Cardiac fibroblast (primary cell): ENCODE results near the gene TDP2.
"Not testable (repeated sequence)": the region's sequence is repeated elsewhere in the genome, so short reads cannot be mapped to it uniquely, and the experiment has no call there.

ENCODE experiments used
- DNase-seq, 2 donors: peaks; one replicate each; pipeline versions ENCODE4 v3.0.0 to v3.0.0-alpha.2; 2010; ENCODE audit warnings: low read depth in 2 of 2
- H3K4me3 ChIP-seq, 2 donors: replicated peaks in 1 of 2; 1 replicate in 1 of 2; 2 replicates in 1 of 2; pipeline ENCODE4 v1.5.1; 2011; ENCODE audit warnings: low read depth in 2 of 2, low read length in 2 of 2, mild to moderate bottlenecking in 2 of 2, moderate library complexity in 1 of 2
- TF ChIP-seq, protein P1 (sequence below): IDR thresholded peaks from one replicate; pipeline ENCODE4 v1.5.1; 2011; ENCODE audit warnings: low read depth, mild to moderate bottlenecking, low read length, inconsistent platforms

Gene TDP2

DNA sequence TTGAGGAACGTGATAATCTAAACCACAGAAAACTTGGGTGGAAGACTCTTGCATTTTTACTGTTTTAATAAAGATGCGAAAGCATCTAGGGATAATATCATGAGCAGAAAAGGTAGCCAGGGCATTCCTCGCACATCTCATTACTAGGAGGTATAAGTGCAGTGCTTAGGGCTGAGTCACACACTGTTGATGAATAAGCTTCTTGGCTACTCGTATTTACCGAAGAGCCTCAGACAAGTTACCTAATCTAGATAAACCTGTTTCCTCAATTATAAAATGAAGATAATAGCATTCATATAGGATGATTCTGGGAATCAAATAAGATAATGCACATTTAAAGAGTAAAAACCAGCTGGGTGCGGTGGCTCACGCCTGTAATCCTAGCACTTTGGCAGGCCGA is 19.9 kb downstream of the TDP2 start:
- H3K4me3 ChIP-seq, result no peak overlapping the region
- TF ChIP-seq, protein P1, sequence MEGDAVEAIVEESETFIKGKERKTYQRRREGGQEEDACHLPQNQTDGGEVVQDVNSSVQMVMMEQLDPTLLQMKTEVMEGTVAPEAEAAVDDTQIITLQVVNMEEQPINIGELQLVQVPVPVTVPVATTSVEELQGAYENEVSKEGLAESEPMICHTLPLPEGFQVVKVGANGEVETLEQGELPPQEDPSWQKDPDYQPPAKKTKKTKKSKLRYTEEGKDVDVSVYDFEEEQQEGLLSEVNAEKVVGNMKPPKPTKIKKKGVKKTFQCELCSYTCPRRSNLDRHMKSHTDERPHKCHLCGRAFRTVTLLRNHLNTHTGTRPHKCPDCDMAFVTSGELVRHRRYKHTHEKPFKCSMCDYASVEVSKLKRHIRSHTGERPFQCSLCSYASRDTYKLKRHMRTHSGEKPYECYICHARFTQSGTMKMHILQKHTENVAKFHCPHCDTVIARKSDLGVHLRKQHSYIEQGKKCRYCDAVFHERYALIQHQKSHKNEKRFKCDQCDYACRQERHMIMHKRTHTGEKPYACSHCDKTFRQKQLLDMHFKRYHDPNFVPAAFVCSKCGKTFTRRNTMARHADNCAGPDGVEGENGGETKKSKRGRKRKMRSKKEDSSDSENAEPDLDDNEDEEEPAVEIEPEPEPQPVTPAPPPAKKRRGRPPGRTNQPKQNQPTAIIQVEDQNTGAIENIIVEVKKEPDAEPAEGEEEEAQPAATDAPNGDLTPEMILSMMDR, result no peak
- DNase-seq, result peak; percentile 20 to 53

DNA sequence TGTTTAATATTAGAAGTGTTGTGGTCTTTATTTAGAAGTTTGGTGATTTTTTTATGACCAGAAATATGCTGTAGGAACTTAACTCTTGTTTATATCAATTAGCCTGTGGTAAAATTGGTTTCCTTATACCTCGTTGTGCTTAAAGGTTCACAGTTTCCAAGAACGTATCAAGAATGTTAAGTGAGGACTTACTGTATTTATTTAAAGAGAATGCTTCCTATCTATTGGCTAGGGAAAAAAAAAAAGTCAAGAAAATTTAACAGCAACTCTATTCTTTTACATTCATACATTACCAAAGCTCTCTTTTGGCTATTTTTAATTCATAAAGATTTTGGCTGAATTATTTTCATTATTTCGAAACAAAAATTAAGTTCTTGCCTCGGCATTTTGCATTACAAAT is 22.3 kb downstream of the TDP2 start:
- H3K4me3 ChIP-seq, result no peak overlapping the region
- DNase-seq, result no peak
- TF ChIP-seq, protein P1, result no peak

DNA sequence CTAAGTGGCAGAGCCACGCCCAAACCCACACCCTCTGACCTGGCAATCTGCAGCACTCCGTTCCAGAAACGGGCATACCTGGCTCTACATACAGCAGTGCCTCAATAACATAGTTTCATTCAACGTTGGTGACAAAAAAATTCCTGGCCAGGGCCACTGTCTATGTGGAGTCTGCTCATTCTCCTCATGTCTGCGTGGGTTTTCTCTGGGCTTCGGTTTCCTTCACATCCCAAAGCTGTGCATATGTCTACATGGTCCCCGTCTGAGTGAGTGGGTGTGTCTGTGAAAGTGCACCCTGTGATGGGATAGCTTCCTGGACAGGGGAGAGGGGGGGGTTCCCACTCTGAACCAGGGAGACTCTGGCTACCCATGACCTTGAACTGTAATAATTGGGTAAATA is 22.8 kb downstream of the TDP2 start:
- TF ChIP-seq, protein P1, result no peak
- DNase-seq, result no peak
- H3K4me3 ChIP-seq, result no peak overlapping the region

DNA sequence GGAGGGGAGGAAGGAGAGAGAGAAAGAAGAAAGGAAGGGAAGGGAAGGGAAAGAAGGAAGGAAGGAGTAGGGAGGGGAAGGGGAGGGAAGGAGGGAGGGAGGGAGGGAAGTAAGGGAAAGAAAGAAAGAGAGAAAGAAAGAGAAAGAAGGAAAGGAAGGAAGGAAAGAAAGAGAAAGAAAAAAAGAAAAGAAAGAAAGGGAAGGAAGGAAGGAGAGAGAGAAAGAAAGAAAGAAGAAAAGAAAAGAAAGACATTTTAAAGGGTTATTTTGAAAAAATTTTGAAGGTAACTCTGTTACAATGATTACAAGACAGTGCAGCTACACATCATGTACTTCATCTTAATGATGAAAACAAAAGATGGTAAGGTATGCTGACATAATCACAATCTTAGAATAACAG is 24.6 kb downstream of the TDP2 start:
- TF ChIP-seq, protein P1, result no peak
- no peak for DNase-seq
- H3K4me3 ChIP-seq, result no peak overlapping the region

DNA sequence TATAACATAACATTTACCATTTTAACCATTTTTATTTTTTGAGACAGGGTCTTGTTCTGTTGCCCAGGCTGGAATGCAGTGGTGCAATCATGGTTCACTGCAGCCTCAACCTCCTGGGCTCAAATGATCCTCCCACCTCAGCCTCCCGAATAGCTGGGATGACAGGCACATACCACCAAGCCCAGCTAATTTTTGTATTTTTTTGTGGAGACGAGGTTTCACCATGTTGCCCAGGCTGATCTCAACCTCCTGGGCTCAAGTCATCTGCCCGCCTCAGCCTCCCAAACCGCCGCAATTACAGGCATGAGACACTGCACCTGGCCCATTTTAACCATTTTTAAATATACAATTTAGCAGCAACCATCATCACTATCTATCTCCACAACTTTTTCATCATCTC is 26.1 kb downstream of the TDP2 start:
- not testable (repeated sequence) for DNase-seq, H3K4me3 ChIP-seq

DNA sequence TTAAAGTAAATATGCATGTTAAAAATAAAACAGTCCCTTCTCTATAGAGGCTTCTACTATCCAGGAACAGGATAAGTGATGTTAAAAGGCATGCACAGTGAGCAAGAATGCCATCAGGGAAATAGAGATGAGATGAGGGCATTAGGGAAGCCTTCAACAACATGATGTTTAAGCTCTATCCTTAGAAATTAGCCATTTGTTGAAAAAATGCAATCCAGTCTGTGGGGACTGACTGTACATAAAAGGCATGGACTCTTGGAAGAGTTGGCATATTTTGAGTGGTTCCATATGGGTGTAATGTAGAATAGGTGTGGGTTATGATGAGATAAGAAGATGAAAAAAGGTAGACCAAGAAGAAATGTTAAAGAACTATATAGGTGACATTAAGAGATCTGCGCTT is 26.5 kb downstream of the TDP2 start:
- no peak for DNase-seq
- no peak overlapping the region for H3K4me3 ChIP-seq
- TF ChIP-seq, protein P1, result no peak

DNA sequence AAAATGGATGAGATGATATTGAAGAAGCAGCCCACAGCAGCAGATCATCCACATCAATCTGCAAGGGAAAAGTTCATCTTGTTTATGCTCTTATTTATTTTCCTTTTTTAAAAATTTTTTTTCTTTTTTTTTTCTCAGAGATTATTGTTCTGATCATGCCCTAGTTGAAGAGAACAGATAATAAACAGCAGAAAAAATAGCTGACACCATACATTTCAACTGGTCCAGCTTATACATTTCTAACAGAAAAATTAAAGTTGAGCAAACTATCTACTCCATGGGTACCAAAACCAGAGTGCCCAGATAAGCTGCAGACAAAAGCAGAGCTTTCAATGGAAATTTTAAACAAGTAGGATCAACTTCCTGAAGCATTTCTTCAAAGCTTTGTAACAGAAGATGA is 30.0 kb downstream of the TDP2 start:
- DNase-seq, result no peak
- TF ChIP-seq, protein P1, result no peak
- H3K4me3 ChIP-seq, result no peak overlapping the region
